SK-N-SH (cell line): ENCODE measurements around the gene C10orf62. TPM values are rescaled to one million over a fixed set of nuclear protein-coding genes. Genes with fewer than 3 reads are reported as not detected.

Source experiments
- CTCF ChIA-PET: fragments of 300-600, 350-600 bp; formaldehyde crosslinking; extraction: SDS; loops from one replicate; lab custom pipeline; 2021; lab: Yijun Ruan, JAX
- POLR2A ChIA-PET: fragments of 350-600 bp; sonication (Branson Sonifier 250); formaldehyde crosslinking; extraction: SDS; loops from one replicate; lab custom pipeline; 2020; ENCODE audit warnings: antibody characterized with exemption, inconsistent platforms; lab: Yijun Ruan, JAX
- DNase-seq: peaks from one replicate; pipeline ENCODE4 v3.0.0; 2012
- H2AFZ ChIP-seq: fragments of 200-600 bp; sonication (generic); 2 replicates; pipeline ENCODE4 v1.8.1; 2016; ENCODE audit warnings: antibody characterized with exemption, mild to moderate bottlenecking, low read depth
- H3F3A ChIP-seq: fragments of 200-600 bp; sonication (generic); replicated peaks from 2 replicates; pipeline ENCODE3; 2016; ENCODE audit warnings: antibody characterized with exemption, mild to moderate bottlenecking; ENCODE audit not compliant: insufficient read depth
- H3K27ac ChIP-seq, 2 experiments: fragments of 200-500 bp in 1 of 2; fragments of 200-600 bp in 1 of 2; sonication (Bioruptor generic) in 1 of 2; sonication (generic), shearing (Covaris generic) in 1 of 2; 2 replicates each; pipeline versions ENCODE4 v1.5.1 to v1.6.1; 2014 to 2016; ENCODE audit warnings: low read depth in 2 of 2, inconsistent platforms in 1 of 2, low read length in 1 of 2, mild to moderate bottlenecking in 1 of 2, mixed read lengths in 1 of 2
- H3K27me3 ChIP-seq: fragments of 200-600 bp; sonication (generic), shearing (Covaris generic); 2 replicates; pipeline ENCODE4 v1.6.1; 2016; ENCODE audit warnings: mixed run types; ENCODE audit not compliant: insufficient read depth
- H3K36me3 ChIP-seq, 2 experiments: fragments of 200-500 bp in 1 of 2; fragments of 200-600 bp in 1 of 2; sonication (Bioruptor generic) in 1 of 2; sonication (generic) in 1 of 2; replicated peaks in 1 of 2; 2 replicates each; pipeline versions ENCODE3 to v1.5.1; 2014 to 2016; ENCODE audit warnings: low read length in 1 of 2, mild to moderate bottlenecking in 1 of 2; ENCODE audit not compliant: insufficient read depth in 2 of 2, control insufficient read depth in 1 of 2
- H3K4me1 ChIP-seq, 2 experiments: fragments of 200-500 bp in 1 of 2; fragments of 200-600 bp in 1 of 2; sonication (Bioruptor generic) in 1 of 2; sonication (generic), shearing (Covaris generic) in 1 of 2; 2 replicates each; pipeline versions ENCODE4 v1.5.1 to v1.6.1; 2014 to 2016; ENCODE audit warnings: low read depth in 1 of 2, low read length in 1 of 2, mixed run types in 1 of 2; ENCODE audit not compliant: insufficient read depth in 2 of 2, control insufficient read depth in 1 of 2
- H3K4me2 ChIP-seq: fragments of 200-600 bp; sonication (generic), shearing (Covaris generic); 2 replicates; pipeline ENCODE4 v1.6.1; 2017; ENCODE audit warnings: mixed run types
- H3K4me3 ChIP-seq, 2 experiments: fragments of 200-500 bp in 1 of 2; fragments of 200-600 bp in 1 of 2; sonication (Bioruptor generic) in 1 of 2; sonication (generic), shearing (Covaris generic) in 1 of 2; 2 replicates each; pipeline versions ENCODE4 v1.5.1 to v1.8.1; 2014 to 2016; ENCODE audit warnings: low read depth in 2 of 2, inconsistent platforms in 1 of 2, low read length in 1 of 2, mild to moderate bottlenecking in 1 of 2, mixed read lengths in 1 of 2, moderate library complexity in 1 of 2
- H3K79me2 ChIP-seq: fragments of 200-600 bp; sonication (generic); 2 replicates; pipeline ENCODE4 v1.8.1; 2017; ENCODE audit warnings: mild to moderate bottlenecking; ENCODE audit not compliant: insufficient read depth
- H3K9ac ChIP-seq: fragments of 200-600 bp; sonication (generic); 2 replicates; pipeline ENCODE4 v1.6.1; 2017; ENCODE audit warnings: mixed run types
- H3K9me2 ChIP-seq: fragments of 200-600 bp; sonication (generic); 2 replicates; pipeline ENCODE4 v1.6.1; 2017; ENCODE audit warnings: mixed run types
- H3K9me3 ChIP-seq: fragments of 200-600 bp; sonication (generic); 2 replicates; pipeline ENCODE4 v1.6.1; 2017; ENCODE audit warnings: mixed run types, mild to moderate bottlenecking, moderate library complexity
- H4K20me1 ChIP-seq: fragments of 200-600 bp; sonication (generic); 2 replicates; pipeline ENCODE4 v1.6.1; 2017; ENCODE audit warnings: mild to moderate bottlenecking, mixed run types; ENCODE audit not compliant: insufficient read depth
- CHD2 ChIP-seq: fragments of 150-350 bp; IDR thresholded peaks from 2 replicates; pipeline ENCODE4 v1.6.1; 2018; ENCODE audit warnings: low read length; ENCODE audit not compliant: partially characterized antibody
- EP300 ChIP-seq, 2 experiments: IDR thresholded peaks; 2 replicates each; pipeline versions ENCODE4 v1.4.0 to v1.6.1; 2012; ENCODE audit warnings: borderline replicate concordance in 1 of 2, low read depth in 1 of 2, low read length in 1 of 2
- FOSL2 ChIP-seq: IDR thresholded peaks from 2 replicates; pipeline ENCODE4 v1.4.0; 2012; ENCODE audit warnings: low read depth, mild to moderate bottlenecking, moderate library complexity, borderline replicate concordance
- FOXJ3 ChIP-seq: sonication (generic); formaldehyde crosslinking; IDR thresholded peaks from 2 replicates; pipeline ENCODE4 v1.5.1; 2020; ENCODE audit warnings: mild to moderate bottlenecking, missing genetic modification reagents
- FOXM1 ChIP-seq: IDR thresholded peaks from 2 replicates; pipeline ENCODE4 v1.4.0; 2012; ENCODE audit warnings: low read depth, mild to moderate bottlenecking
- GABPA ChIP-seq: IDR thresholded peaks from 2 replicates; pipeline ENCODE4 v1.4.0; 2012; ENCODE audit warnings: low read depth, mild to moderate bottlenecking
- GATA2 ChIP-seq: sonication (generic); formaldehyde crosslinking; IDR thresholded peaks from 2 replicates; pipeline ENCODE4 v1.5.0; 2020; ENCODE audit warnings: mild to moderate bottlenecking, missing genetic modification reagents
- IRF3 ChIP-seq: fragments of 150-350 bp; IDR thresholded peaks from 2 replicates; pipeline ENCODE4 v1.6.1; 2016; ENCODE audit warnings: mild to moderate bottlenecking, low read depth, low read length
- JUND ChIP-seq: IDR thresholded peaks from 2 replicates; pipeline ENCODE4 v1.4.0; 2012
- MXI1 ChIP-seq: IDR thresholded peaks from 2 replicates; pipeline ENCODE4 v1.6.1; 2012; ENCODE audit warnings: mild to moderate bottlenecking, low read depth, low read length, improper control_type of control experiment
- NFIC ChIP-seq: IDR thresholded peaks from 2 replicates; pipeline ENCODE4 v1.4.0; 2012; ENCODE audit warnings: borderline replicate concordance
- NRF1 ChIP-seq: IDR thresholded peaks from 2 replicates; pipeline ENCODE4 v1.6.1; 2012; ENCODE audit warnings: low read depth, mild to moderate bottlenecking, low read length
- PBX3 ChIP-seq: IDR thresholded peaks from 2 replicates; pipeline ENCODE4; 2012
- POLR2AphosphoS5 ChIP-seq: IDR thresholded peaks from 2 replicates; pipeline ENCODE4 v1.6.1; 2012; ENCODE audit warnings: low read depth, low read length
- RAD21 ChIP-seq: IDR thresholded peaks from 2 replicates; pipeline ENCODE4 v1.6.1; 2012; ENCODE audit warnings: mild to moderate bottlenecking, low read length
- RFX5 ChIP-seq: IDR thresholded peaks from 2 replicates; pipeline ENCODE4 v1.6.1; 2012; ENCODE audit warnings: mild to moderate bottlenecking, improper control_type of control experiment, low read length
- RXRA ChIP-seq: IDR thresholded peaks from 2 replicates; pipeline ENCODE4 v1.4.0; 2012; ENCODE audit warnings: low read depth, mild to moderate bottlenecking, borderline replicate concordance
- SMC3 ChIP-seq: IDR thresholded peaks from 2 replicates; pipeline ENCODE4 v1.6.1; 2012; ENCODE audit warnings: low read depth, low read length, improper control_type of control experiment
- TEAD4 ChIP-seq: IDR thresholded peaks from 2 replicates; pipeline ENCODE4 v1.4.0; 2012; ENCODE audit warnings: mild to moderate bottlenecking, borderline replicate concordance; ENCODE audit not compliant: insufficient read depth
- USF1 ChIP-seq: IDR thresholded peaks from 2 replicates; pipeline ENCODE4 v1.4.0; 2012; ENCODE audit warnings: low read depth, borderline replicate concordance
- USF2 ChIP-seq: fragments of 150-350 bp; IDR thresholded peaks from 2 replicates; pipeline ENCODE4 v1.6.1; 2017; ENCODE audit warnings: antibody characterized with exemption, low read length, low read depth, borderline replicate concordance
- YY1 ChIP-seq: IDR thresholded peaks from 2 replicates; pipeline ENCODE4 v1.4.0; 2012; ENCODE audit warnings: low read depth, mild to moderate bottlenecking
- WGBS: methylation state at CpG from one replicate; pipeline ENCODE4 v1.1.6; 2017; ENCODE audit warnings: low lambda C conversion rate; 5-methylcytosine and 5-hydroxymethylcytosine counted together
- polyA plus RNA-seq, 3 experiments: library from polyadenylated mRNA; depleted of rRNA; stranded (reverse); fragments of >200 nt; gene quantifications; 2 replicates each; pipeline ENCODE4 v1.2.3, GENCODE V29; 2012

C10orf62 gene
- polyA plus RNA-seq, 1 of the 3 experiments (the other 2 are of a cell fraction) = 0.07 TPM

GRCh38 chr10:97566336-97566996 is 23.1 kb upstream of the C10orf62 start:
- 100% methylated on average over 2 of the region's 2 CpGs for WGBS
- POLR2A ChIA-PET = no interaction called here
- Histone ChIP-seq H3K4me2 (no peak overlapping the region), H2AFZ (no peak overlapping the region), H3F3A (no peaks in the 10 kb centered on the region), H3K4me1 (peaks cover 0 to 16% of the 10 kb centered on the region in 2 experiments; a peak in 1 of 4 replicates), H3K27me3 (no peaks in the 10 kb centered on the region), H3K9me3 (no peaks in the 10 kb centered on the region), H3K9ac (no peak overlapping the region), H3K4me3 (no peak overlapping the region), H3K36me3 (peaks cover 0 to 6% of the 10 kb centered on the region in 2 experiments), H4K20me1 (no peaks in the 10 kb centered on the region), H3K9me2 (no peaks in the 10 kb centered on the region), H3K79me2 (no peaks in the 10 kb centered on the region), H3K27ac (no peak overlapping the region)
- no peak for TF ChIP-seq MXI1
- TF ChIP-seq RAD21 = no peak
- no peak for TF ChIP-seq FOSL2
- no peak for TF ChIP-seq USF2
- no peak for TF ChIP-seq CHD2
- TF ChIP-seq JUND = no peak
- no peak for TF ChIP-seq YY1
- TF ChIP-seq FOXM1 = no peak
- TF ChIP-seq POLR2AphosphoS5 = no peak
- no peak for TF ChIP-seq GABPA
- no peak for TF ChIP-seq EP300 (IDR thresholded peaks at IDR 0.05; ENCODE audit: borderline replicate concordance in 1 of 2, low read depth in 1 of 2, low read length in 1 of 2)
- TF ChIP-seq RXRA = no peak
- no peak for TF ChIP-seq SMC3
- no peak for TF ChIP-seq RFX5
- TF ChIP-seq NFIC = no peak
- no peak for TF ChIP-seq USF1
- no peak for TF ChIP-seq PBX3
- no peak for TF ChIP-seq NRF1
- DNase-seq = no peak
- CTCF ChIA-PET = no interaction called here

- POLR2A ChIA-PET = no interaction called here
Observed at GRCh38 chr10:97567891-97568290, 21.6 kb upstream of the C10orf62 start.

More at GRCh38 chr10:97567891-97568290, 21.6 kb upstream of the C10orf62 start:
- Histone ChIP-seq H3K79me2 (no peaks in the 10 kb centered on the region), H3F3A (no peaks in the 10 kb centered on the region), H3K27ac (no peak overlapping the region), H3K9me3 (no peaks in the 10 kb centered on the region), H4K20me1 (no peaks in the 10 kb centered on the region), H3K9ac (no peak overlapping the region), H2AFZ (no peak overlapping the region), H3K9me2 (no peaks in the 10 kb centered on the region)
- WGBS = 90% methylated on average over 4 of the region's 15 CpGs
- CTCF ChIA-PET = interaction anchor here (0.7 to 9.4 kb wide), 2 partner anchors 16 to 104 kb away, joined by 3 to 64 read pairs; no protein-coding TSS in a partner anchor
- no peak for DNase-seq
- TF ChIP-seq FOXJ3 (no peak), GATA2 (CRISPR knock-in tag) (no peak), TEAD4 (no peak), IRF3 (no peak), EP300 (IDR thresholded peaks at IDR 0.05; ENCODE audit: borderline replicate concordance in 1 of 2, low read depth in 1 of 2, low read length in 1 of 2) (no peak), USF1 (no peak), SMC3 (no peak), CHD2 (no peak)
- TF ChIP-seq, all 33 proteins: peak for 0
- H3K36me3 ChIP-seq = peaks cover 0 to 6% of the 10 kb centered on the region in 2 experiments
- H3K4me3 ChIP-seq = no peak overlapping the region
- no peak overlapping the region for H3K4me2 ChIP-seq
- H3K4me1 ChIP-seq = peaks cover 5 to 30% of the 10 kb centered on the region in 2 experiments; a peak in 2 of 4 replicates
- no peaks in the 10 kb centered on the region for H3K27me3 ChIP-seq
